NCI-H524 (cell line): ENCODE data around the gene SYT10.
"Not testable (repeated sequence)": the region's sequence is repeated elsewhere in the genome, so short reads cannot be mapped to it uniquely, and the experiment has no call there.

ENCODE experiments used
- DNase-seq, 2 experiments: peaks; one replicate each; lab custom pipeline; 2025; lab: John Stamatoyannopoulos, UW

SYT10 gene, protein sequence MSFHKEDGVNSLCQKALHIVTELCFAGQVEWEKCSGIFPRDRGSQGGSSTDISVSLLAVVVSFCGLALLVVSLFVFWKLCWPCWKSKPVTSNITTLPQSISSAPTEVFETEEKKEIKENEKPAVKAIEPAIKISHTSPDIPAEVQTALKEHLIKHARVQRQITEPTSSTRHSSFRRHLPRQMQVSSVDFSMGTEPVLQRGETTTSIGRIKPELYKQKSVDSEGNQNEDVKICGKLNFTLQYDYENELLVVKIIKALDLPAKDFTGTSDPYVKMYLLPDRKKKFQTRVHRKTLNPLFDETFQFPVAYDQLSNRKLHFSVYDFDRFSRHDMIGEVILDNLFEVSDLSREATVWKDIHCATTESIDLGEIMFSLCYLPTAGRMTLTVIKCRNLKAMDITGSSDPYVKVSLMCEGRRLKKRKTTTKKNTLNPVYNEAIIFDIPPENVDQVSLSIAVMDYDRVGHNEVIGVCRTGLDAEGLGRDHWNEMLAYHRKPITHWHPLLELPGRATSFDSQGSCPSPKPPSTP

DNA sequence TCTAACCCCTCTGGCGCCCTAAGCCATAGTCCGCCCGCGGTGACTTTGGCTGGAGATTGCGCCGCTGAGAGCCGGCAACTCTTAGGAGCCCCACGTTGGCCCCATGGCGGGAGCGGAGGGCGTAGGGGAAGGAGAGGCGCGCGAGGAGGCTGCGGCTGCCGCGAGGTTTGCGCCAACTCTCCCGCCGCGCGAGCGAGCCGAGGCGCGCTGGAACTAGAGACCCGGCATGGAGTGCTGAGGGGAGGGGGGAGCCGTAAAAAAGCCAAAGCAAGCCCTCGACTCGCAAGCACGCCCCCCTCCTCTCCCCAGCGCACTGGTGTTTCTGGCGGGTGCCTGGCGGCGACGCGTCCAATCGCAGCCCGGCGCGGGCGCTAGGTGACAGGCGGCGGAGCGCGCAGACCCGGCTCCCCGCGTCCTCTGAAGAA, at the start of gene SYT10:
Gene SYT10, minus strand, starts transcription at position 233 of the 425 bp plus-strand sequence. CDS start 297 bp downstream, outside the sequence.
- peak; percentile 67 to 79 for DNase-seq

- DNase-seq, result no peak
Observed at GRCh38 chr12:33488036-33488435, 48.4 kb upstream of the SYT10 start.

GRCh38 chr12:33486058-33486457, 46.4 kb upstream of the SYT10 start:
- DNase-seq, result no peak

GRCh38 chr12:33484161-33484560, 44.5 kb upstream of the SYT10 start:
- no peak for DNase-seq

DNA sequence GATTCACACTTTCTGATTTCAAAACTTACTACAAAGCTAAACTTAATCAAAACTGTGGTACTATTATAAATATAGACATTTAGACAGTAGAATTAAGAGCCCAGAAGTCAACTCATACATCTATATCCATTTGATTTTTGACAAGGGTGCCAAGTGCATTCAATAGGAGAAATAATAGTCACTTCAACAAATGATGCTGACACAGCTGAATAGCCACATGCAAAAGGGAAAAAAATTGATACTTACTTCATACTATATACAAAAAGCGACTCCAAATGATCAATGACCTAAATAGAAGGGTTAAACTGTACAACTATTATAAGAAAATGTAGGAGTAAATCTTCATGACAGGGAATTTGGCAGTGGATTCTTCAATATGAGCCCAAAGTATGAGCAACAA, 40.7 kb upstream of the SYT10 start:
- no peak for DNase-seq

GRCh38 chr12:33476058-33476457, 36.4 kb upstream of the SYT10 start:
- DNase-seq, result no peak

- DNase-seq, result no peak
Observed at GRCh38 chr12:33472299-33472698, 32.7 kb upstream of the SYT10 start.

DNA sequence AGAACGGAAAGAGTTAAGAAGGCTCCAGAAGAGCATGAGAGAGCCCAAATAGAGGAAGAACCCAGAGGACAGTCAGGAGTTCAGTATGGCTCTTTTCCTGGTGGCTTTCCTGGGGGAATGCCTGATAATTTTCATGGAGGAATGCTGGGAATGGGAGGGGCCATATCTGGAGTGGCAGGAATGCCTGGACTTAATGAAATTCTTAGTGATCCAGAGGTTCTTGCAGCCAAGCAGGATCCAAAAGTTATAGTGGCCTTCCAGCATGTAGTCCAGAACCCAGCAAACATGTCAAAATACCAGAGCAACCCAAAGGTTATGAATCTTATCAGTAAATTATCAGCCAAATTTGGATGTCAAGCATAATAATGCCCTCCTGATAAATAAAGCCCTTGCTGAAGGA, 15.5 kb upstream of the SYT10 start:
- DNase-seq, result no peak

DNA sequence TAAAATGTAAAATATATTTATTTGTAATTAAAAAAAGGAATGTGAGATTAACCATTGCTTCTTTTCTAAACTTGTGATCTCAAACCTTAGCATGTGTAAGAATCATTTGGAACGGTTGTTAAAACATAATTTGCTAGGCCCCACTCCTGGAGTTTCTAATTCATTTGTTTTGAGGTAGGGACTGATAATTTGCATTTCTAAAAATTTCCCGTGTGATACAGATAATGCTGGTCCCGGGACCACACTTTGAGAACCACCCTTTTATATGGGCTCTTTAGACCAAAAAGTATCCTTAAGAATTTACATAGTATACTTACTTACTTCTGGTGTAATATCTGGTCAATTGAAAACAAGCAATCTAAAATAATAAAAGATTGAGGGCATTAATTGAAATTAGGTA, 10.9 kb upstream of the SYT10 start:
- no peak for DNase-seq

- no peak for DNase-seq
Observed at GRCh38 chr12:33440477-33440876, 858 bp upstream of the SYT10 start.

GRCh38 chr12:33438851-33439586, 600 bp downstream of the SYT10 start:
- DNase-seq, result peak; percentile 30 to 42

DNA sequence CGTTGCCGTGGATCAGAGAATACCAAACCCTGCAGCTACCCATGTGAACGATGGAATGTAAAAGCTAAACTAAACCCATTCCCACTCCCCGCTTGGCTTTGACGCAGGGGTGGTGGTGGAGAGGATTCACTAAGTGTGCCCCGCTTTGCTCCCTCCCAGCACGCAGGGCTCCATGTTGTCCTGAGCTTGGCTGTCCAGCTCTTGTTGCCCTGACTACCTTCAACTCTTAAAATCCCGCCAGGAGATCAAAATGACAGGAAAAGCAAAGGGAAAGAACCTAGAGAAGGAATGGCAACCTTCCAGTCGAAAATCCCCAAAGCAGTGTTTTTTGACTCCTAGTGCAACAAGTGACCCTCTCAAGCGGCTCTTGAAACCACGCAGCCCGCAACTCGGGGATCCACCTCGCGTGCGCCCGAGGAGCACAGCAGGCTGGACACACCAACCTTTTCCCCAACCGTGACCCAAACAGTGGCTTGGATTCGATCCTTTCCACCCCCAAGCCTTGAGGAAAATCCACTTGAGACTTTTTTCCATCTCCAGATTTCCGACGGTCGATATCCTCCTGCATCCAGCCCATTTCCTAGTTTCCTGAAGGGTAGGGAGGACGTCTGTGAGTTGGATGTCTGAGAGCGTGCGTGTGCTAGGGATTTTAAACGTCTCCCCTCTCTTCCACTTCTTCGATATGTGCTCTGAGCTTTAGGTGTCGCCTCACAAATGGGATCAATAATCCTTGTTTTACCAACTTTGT, 1.4 kb downstream of the SYT10 start:
- DNase-seq, result no peak

DNA sequence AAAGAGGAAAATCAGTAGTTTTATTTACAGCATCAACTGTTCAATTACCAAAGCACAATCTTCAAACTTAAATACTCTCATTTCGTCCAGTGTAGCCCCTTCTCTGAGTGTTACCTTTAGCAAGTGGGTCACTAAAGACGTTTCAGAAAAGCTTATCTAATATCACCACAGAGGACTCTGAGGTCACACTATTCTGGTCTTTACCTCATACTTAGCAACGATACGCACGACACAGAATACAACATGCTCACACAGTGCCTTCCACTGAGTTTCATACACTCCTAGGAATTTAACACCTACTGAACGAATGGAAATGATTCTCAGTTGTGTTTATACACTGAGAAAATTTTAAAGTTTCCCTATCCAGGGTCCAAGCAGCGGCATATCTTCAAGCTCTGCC, 2.0 kb downstream of the SYT10 start:
- no peak for DNase-seq

GRCh38 chr12:33432992-33433391, 6.6 kb downstream of the SYT10 start:
- no peak for DNase-seq

- no peak for DNase-seq
Observed at GRCh38 chr12:33431648-33432047, 8.0 kb downstream of the SYT10 start.

DNA sequence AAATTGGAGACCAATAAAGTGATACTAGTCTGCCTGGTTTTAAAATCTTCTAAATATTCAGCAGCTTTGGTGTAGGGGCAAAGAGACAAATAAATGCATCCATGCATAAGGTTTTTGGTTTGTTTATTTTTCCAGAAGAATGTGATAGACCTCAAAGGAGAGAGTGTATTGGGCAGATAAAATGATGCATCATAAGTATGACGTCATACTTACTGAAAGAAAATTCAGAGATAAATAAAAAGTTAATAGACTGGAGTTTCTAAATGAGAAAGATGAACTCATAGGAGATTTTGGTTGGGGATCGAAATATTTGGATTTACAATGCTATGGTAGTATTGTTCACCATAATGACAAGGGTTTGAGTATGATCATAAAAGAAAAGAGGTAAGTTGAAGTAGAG, 10.2 kb downstream of the SYT10 start:
- DNase-seq, result no peak

DNA sequence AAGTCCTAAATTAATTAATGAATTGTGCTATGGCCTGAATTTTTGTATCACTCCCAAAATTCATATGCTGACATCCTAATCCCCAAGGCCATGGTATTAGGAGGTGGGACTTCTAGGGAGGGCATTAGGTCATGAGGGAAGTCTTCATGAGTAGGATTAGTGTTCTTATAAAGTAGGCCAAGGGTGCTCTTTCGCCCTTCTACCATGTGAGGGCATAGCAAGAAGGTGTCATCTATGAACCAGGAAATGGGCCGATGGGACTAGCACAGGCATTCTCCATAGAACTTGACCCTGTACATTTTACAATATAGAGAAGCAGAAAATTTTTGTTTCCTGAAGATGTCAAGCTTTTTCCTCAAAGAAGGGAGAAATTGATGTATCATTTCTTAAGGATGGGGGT, 12.5 kb downstream of the SYT10 start:
- peak; percentile 13 to 49 for DNase-seq

GRCh38 chr12:33423706-33424105, 15.9 kb downstream of the SYT10 start:
- DNase-seq, result no peak

DNA sequence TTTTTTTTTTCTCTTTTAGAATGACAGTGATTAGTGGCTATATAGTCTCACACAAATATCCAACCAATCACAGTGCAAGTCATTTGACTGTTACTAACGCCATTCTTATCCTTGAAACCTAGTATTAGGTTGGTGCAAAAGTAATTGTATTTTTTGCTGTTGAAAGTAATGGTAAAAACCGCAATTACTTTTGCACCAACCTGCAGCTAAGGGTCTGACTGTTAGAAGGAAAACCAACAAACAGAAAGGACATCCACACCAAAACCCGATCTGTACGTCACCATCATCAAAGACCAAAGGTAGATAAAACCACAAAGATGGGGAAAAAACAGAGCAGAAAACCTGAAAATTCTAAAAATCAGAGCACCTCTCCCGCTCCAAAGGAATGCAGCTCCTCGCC, 27.2 kb downstream of the SYT10 start:
- DNase-seq, result not testable (repeated sequence)

DNA sequence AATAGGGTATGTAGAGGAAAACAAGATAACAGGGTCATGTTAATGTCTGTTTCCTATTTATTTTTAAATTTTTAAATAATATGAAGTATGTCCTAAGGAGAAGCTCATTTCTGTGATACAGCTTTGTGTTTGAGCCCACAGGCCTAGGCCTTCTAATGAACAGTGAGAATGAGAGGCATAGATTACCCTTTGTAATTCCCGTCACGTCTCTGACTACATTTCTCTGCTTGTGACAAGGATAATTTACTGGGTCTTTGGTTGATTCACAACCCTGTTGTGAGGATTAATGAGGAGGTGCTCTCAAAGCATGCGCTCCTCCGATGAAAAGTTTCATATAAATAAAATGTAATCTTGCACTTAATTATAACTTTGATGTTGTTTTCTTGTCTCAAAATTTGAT, 56.1 kb downstream of the SYT10 start:
- no peak for DNase-seq

DNA sequence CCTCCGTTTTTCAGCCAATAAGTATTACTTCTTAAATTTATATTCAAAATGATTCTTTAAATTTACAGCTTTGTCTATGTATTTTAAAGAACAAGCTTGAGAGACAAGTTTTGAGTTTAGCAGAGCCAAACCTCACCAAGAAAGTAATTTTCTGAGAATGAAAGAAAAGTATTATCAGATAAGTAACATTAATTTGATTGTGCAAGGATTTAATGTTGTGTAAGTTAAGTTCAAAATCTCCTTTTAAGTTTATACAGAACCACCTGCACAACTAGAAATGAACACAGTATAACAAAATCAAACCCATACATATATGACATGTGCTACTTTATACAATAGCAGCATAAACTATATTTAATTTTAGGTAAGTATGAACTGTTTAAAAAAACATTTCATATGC, 63.5 kb downstream of the SYT10 start:
- no peak for DNase-seq

- no peak for DNase-seq
Observed at GRCh38 chr12:33370318-33370717, 69.3 kb downstream of the SYT10 start.
